HepG2 (cell line): ENCODE measurements around the gene RAB24. TPM values are rescaled to one million over a fixed set of nuclear protein-coding genes. Genes with fewer than 3 reads are reported as not detected.
A peak's percentile ranks its signal among the peaks of the same experiment; 100 is the strongest.

Experiments used
- ATF7-NPFF ChIP-seq: sonication (generic); formaldehyde crosslinking; IDR thresholded peaks from 2 replicates; pipeline ENCODE4 v1.8.1; 2023; ENCODE audit warnings: mild to moderate bottlenecking, low read depth, missing genetic modification reagents, moderate library complexity
- GABPA ChIP-seq, 2 experiments: IDR thresholded peaks; 2 replicates each; pipeline ENCODE4 v1.6.1; 2011 to 2016; ENCODE audit warnings: low read depth in 2 of 2, low read length in 1 of 2, missing biosample characterization in 1 of 2, missing genetic modification characterization in 1 of 2
- GATA4 ChIP-seq: sonication (generic); IDR thresholded peaks from 2 replicates; pipeline ENCODE4 v1.6.1; 2016; ENCODE audit warnings: antibody characterized with exemption, low read depth, borderline replicate concordance
- HIVEP1 ChIP-seq: sonication (generic); formaldehyde crosslinking; IDR thresholded peaks from 2 replicates; pipeline ENCODE4 v1.4.0; 2020; ENCODE audit warnings: mild to moderate bottlenecking, missing genetic modification reagents
- HNF4A ChIP-seq: sonication (generic); formaldehyde crosslinking; IDR thresholded peaks from 2 replicates; pipeline ENCODE4 v1.4.0; 2020; ENCODE audit warnings: missing genetic modification reagents
- ISX ChIP-seq: sonication (generic); formaldehyde crosslinking; conservative IDR thresholded peaks from 2 replicates; pipeline ENCODE4 v1.5.0; 2020; ENCODE audit warnings: missing genetic modification reagents
- JARID2 ChIP-seq: sonication (generic); formaldehyde crosslinking; IDR thresholded peaks from 2 replicates; pipeline ENCODE4 v1.8.1; 2023; ENCODE audit warnings: missing genetic modification reagents, inconsistent platforms; ENCODE audit not compliant: insufficient replicate concordance
- JUND ChIP-seq: sonication (generic); formaldehyde crosslinking; IDR thresholded peaks from 2 replicates; pipeline ENCODE4 v1.8.0; 2022; ENCODE audit warnings: mild to moderate bottlenecking, missing genetic modification reagents
- KDM1A ChIP-seq: IDR thresholded peaks from 2 replicates; pipeline ENCODE4 v1.6.1; 2016; ENCODE audit warnings: missing compliant biosample characterization
- NR2F6 ChIP-seq, 2 experiments: IDR thresholded peaks; 2 replicates each; pipeline ENCODE4 v1.6.1; 2016; ENCODE audit warnings: antibody characterized with exemption in 1 of 2, mild to moderate bottlenecking in 1 of 2
- RBAK ChIP-seq: sonication (generic); formaldehyde crosslinking; IDR thresholded peaks from 2 replicates; pipeline ENCODE4 v1.5.1; 2020; ENCODE audit warnings: mild to moderate bottlenecking, missing genetic modification reagents
- RCOR2 ChIP-seq: IDR thresholded peaks from 2 replicates; pipeline ENCODE4 v1.6.1; 2016; ENCODE audit warnings: missing biosample characterization, missing genetic modification reagents
- RFXANK ChIP-seq: IDR thresholded peaks from 2 replicates; pipeline ENCODE4 v1.6.1; 2016
- SMARCC2 ChIP-seq: fragments of 450-650 bp; IDR thresholded peaks from 2 replicates; pipeline ENCODE4 v1.6.1; 2017; ENCODE audit warnings: antibody characterized with exemption, mild to moderate bottlenecking
- SNAPC2 ChIP-seq: sonication (generic); formaldehyde crosslinking; IDR thresholded peaks from 2 replicates; pipeline ENCODE4 v1.8.1; 2022; ENCODE audit warnings: mild to moderate bottlenecking, missing genetic modification reagents
- SOX13 ChIP-seq, 3 experiments: fragments of 450-650 bp in 1 of 3; sonication (generic) in 1 of 3; formaldehyde crosslinking in 1 of 3; IDR thresholded peaks in 2 of 3; conservative IDR thresholded peaks in 1 of 3; 2 replicates each; pipeline versions ENCODE4 v1.5.0 to v1.6.1; 2016 to 2020; ENCODE audit warnings: antibody characterized with exemption in 1 of 3, mild to moderate bottlenecking in 1 of 3, missing compliant biosample characterization in 1 of 3, missing genetic modification reagents in 1 of 3, moderate library complexity in 1 of 3
- TBL1XR1 ChIP-seq: fragments of 150-350 bp; IDR thresholded peaks from 2 replicates; pipeline ENCODE4 v1.6.1; 2014; ENCODE audit warnings: borderline replicate concordance, low read length; ENCODE audit not compliant: partially characterized antibody
- TBX3 ChIP-seq: fragments of 450-650 bp; IDR thresholded peaks from 2 replicates; pipeline ENCODE4 v1.6.1; 2017; ENCODE audit warnings: antibody characterized with exemption, mild to moderate bottlenecking, inconsistent platforms, borderline replicate concordance
- ZFP90 ChIP-seq: sonication (generic); formaldehyde crosslinking; IDR thresholded peaks from 2 replicates; pipeline ENCODE4 v1.8.0; 2022; ENCODE audit warnings: missing genetic modification reagents, mild to moderate bottlenecking, inconsistent platforms, borderline replicate concordance
- ZMYM4 ChIP-seq: sonication (generic); formaldehyde crosslinking; IDR thresholded peaks from 2 replicates; pipeline ENCODE4 v1.8.1; 2023; ENCODE audit warnings: mild to moderate bottlenecking, missing genetic modification reagents
- ZNF256 ChIP-seq: sonication (generic); formaldehyde crosslinking; conservative IDR thresholded peaks from 2 replicates; pipeline ENCODE4 v1.4.0; 2020; ENCODE audit warnings: missing genetic modification reagents
- ZNF34 ChIP-seq: sonication (generic); formaldehyde crosslinking; IDR thresholded peaks from 2 replicates; pipeline ENCODE4 v1.4.0; 2020; ENCODE audit warnings: mild to moderate bottlenecking, missing genetic modification reagents, borderline replicate concordance
- ZNF564 ChIP-seq: sonication (generic); formaldehyde crosslinking; IDR thresholded peaks from 2 replicates; pipeline ENCODE4 v1.8.1; 2023; ENCODE audit warnings: mild to moderate bottlenecking, missing genetic modification reagents
- ZNF773 ChIP-seq: sonication (generic); formaldehyde crosslinking; IDR thresholded peaks from 2 replicates; pipeline ENCODE4 v1.4.0; 2020; ENCODE audit warnings: missing genetic modification reagents, borderline replicate concordance
- polyA plus RNA-seq, 8 experiments: library from polyadenylated mRNA; depleted of rRNA in 3 of 8; stranded (reverse) in 7 of 8; unstranded in 1 of 8; fragments of >200 nt; fragmentation: Illumina TruSeq in 4 of 8; extraction: Trizol in 4 of 8; gene quantifications; 2 replicates each; pipeline versions ENCODE4 v1.2.1 to v1.2.3, GENCODE V29; 2011 to 2016; ENCODE audit warnings: low read depth in 4 of 8, missing spikeins in 1 of 8, mixed read lengths in 1 of 8; ENCODE audit not compliant: insufficient read depth in 1 of 8
- total RNA-seq, 5 experiments: library from RNA; depleted of rRNA; stranded (reverse); fragments of >200 nt; fragmentation: Illumina TruSeq; extraction: Trizol; gene quantifications; 2 replicates each; pipeline ENCODE4 v1.2.3, GENCODE V29; 2016; ENCODE audit warnings: low read depth in 1 of 5
- TF ChIP-seq, protein P1 (sequence below): sonication (generic); formaldehyde crosslinking; IDR thresholded peaks from 2 replicates; pipeline ENCODE4 v1.8.0; 2022; ENCODE audit warnings: mild to moderate bottlenecking, missing genetic modification reagents
- TF ChIP-seq, protein P2 (sequence below): sonication (generic); formaldehyde crosslinking; IDR thresholded peaks from 2 replicates; pipeline ENCODE4 v1.5.0; 2020; ENCODE audit warnings: mild to moderate bottlenecking, missing genetic modification reagents

RAB24 gene
- total and polyA plus RNA-seq, 2 of the 13 experiments (the other 11 are each of a cell fraction or from before 2014, with no cell fraction given), result 22.9 to 63.7 TPM

DNA sequence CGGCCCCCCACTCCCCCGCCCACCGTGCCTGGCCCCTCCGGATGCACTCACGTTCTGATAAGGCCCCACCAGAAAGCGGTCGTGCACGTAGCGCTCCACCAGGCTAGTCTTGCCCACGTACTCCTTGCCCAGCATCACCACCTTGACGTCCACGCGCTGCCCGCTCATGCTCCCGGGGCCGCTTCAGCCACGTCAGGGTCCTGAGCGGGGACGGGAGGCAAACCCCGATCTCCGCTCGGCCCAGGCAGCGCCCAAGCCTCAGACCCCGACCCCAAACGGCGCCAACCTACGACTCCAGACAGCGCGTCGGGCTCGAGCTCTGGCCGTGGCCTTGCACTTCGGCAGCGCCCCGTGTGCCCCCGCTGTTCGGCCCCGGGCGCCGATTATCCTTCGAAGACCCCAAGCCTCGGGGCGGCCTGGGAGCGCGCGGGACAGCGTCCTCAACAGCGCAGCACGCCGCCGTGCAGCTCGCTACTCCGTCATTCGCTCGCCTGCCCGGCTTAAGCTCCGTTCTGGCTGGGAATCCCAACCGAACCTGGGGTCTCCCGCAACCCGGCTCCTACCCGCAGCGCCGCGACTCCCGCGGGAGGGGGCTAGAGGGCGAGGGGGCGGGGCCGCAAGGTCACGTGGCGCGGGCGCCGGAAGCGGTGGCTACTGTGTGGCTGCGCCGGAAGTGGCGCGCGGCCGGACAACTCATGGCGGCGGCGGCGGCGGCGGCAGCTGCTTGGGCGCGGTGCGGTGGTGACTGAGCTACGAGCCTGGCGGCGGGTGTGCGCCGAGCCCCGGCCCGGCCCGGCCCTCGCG, at the start of gene RAB24, which contains the start of gene PRELID1 (continued):
- TF ChIP-seq ISX (CRISPR knock-in tag), result no peak
- TF ChIP-seq ZMYM4 (CRISPR knock-in tag), result peak; percentile 79
- TF ChIP-seq SMARCC2, result no peak
- no peak; the same call in 1 of the 2 replicates for TF ChIP-seq ZNF256 (CRISPR knock-in tag)
- peak; percentile 85; the same call in 1 of the 2 replicates for TF ChIP-seq ATF7-NPFF (CRISPR knock-in tag)
- no peak for TF ChIP-seq ZNF773 (CRISPR knock-in tag)
- TF ChIP-seq TBX3, result 0 out of 2 replicates have a peak, but pooled peaks have one; percentile 19
- peak; percentile 67; the same call in 1 of the 2 replicates for TF ChIP-seq RBAK (CRISPR knock-in tag)
- TF ChIP-seq HNF4A, result 0 out of 2 replicates have a peak, but pooled peaks have one; percentile 9
- TF ChIP-seq GATA4, result peak; percentile 53; the same call in 1 of the 2 replicates
- no peak; the same call in 1 of the 2 replicates for TF ChIP-seq ZNF564 (CRISPR knock-in tag)
- TF ChIP-seq, protein P1, sequence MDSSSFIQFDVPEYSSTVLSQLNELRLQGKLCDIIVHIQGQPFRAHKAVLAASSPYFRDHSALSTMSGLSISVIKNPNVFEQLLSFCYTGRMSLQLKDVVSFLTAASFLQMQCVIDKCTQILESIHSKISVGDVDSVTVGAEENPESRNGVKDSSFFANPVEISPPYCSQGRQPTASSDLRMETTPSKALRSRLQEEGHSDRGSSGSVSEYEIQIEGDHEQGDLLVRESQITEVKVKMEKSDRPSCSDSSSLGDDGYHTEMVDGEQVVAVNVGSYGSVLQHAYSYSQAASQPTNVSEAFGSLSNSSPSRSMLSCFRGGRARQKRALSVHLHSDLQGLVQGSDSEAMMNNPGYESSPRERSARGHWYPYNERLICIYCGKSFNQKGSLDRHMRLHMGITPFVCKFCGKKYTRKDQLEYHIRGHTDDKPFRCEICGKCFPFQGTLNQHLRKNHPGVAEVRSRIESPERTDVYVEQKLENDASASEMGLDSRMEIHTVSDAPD (CRISPR knock-in tag), result no peak
- no peak for TF ChIP-seq GABPA (IDR thresholded peaks at IDR 0.05; ENCODE audit: low read depth, low read length)
- TF ChIP-seq GABPA (CRISPR knock-in tag; IDR thresholded peaks at IDR 0.05; ENCODE audit: low read depth), result peak; percentile 80
- TF ChIP-seq, protein P2, sequence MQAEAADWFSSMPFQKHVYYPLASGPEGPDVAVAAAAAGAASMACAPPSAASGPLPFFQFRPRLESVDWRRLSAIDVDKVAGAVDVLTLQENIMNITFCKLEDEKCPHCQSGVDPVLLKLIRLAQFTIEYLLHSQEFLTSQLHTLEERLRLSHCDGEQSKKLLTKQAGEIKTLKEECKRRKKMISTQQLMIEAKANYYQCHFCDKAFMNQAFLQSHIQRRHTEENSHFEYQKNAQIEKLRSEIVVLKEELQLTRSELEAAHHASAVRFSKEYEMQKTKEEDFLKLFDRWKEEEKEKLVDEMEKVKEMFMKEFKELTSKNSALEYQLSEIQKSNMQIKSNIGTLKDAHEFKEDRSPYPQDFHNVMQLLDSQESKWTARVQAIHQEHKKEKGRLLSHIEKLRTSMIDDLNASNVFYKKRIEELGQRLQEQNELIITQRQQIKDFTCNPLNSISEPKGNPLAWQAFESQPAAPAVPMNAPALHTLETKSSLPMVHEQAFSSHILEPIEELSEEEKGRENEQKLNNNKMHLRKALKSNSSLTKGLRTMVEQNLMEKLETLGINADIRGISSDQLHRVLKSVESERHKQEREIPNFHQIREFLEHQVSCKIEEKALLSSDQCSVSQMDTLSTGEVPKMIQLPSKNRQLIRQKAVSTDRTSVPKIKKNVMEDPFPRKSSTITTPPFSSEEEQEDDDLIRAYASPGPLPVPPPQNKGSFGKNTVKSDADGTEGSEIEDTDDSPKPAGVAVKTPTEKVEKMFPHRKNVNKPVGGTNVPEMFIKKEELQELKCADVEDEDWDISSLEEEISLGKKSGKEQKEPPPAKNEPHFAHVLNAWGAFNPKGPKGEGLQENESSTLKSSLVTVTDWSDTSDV, result peak; percentile 42; the same call in 1 of the 2 replicates
- 0 out of 2 replicates have a peak, but pooled peaks have one; percentile 67 for TF ChIP-seq SNAPC2 (CRISPR knock-in tag)
- peak; percentile 57 for TF ChIP-seq JARID2
- 0 out of 2 replicates have a peak, but pooled peaks have one; percentile 54 for TF ChIP-seq ZFP90
- TF ChIP-seq SOX13 (IDR thresholded peaks at IDR 0.05), result no peak
- TF ChIP-seq SOX13 (CRISPR knock-in tag; conservative IDR thresholded peaks at IDR 0.05 in 1 of 2, IDR thresholded peaks at IDR 0.05 in 1 of 2), result no peak
- peak; percentile 8 for TF ChIP-seq TBL1XR1
- peak; percentile 10; the same call in 1 of the 2 replicates for TF ChIP-seq JUND (CRISPR knock-in tag)
- TF ChIP-seq RFXANK (CRISPR knock-in tag), result no peak
- TF ChIP-seq NR2F6 (IDR thresholded peaks at IDR 0.05), result no peak
- 0 out of 2 replicates have a peak, but pooled peaks have one; percentile 27 for TF ChIP-seq NR2F6 (CRISPR knock-in tag; IDR thresholded peaks at IDR 0.05)
- TF ChIP-seq ZNF34 (CRISPR knock-in tag), result 0 out of 2 replicates have a peak, but pooled peaks have one; percentile 71
- no peak for TF ChIP-seq RCOR2
- TF ChIP-seq HIVEP1 (CRISPR knock-in tag), result peak; percentile 95
- 0 out of 2 replicates have a peak, but pooled peaks have one; percentile 11 for TF ChIP-seq KDM1A
